SK-N-SH (cell line): ENCODE results near the gene SYT17. TPM values are rescaled to one million over a fixed set of nuclear protein-coding genes. Genes with fewer than 3 reads are reported as not detected.

Source experiments
- CTCF ChIA-PET: fragments of 300-600, 350-600 bp; formaldehyde crosslinking; extraction: SDS; loops from one replicate; lab custom pipeline; 2021; lab: Yijun Ruan, JAX
- POLR2A ChIA-PET: fragments of 350-600 bp; sonication (Branson Sonifier 250); formaldehyde crosslinking; extraction: SDS; loops from one replicate; lab custom pipeline; 2020; ENCODE audit warnings: antibody characterized with exemption, inconsistent platforms; lab: Yijun Ruan, JAX
- DNase-seq: peaks from one replicate; pipeline ENCODE4 v3.0.0; 2012
- H2AFZ ChIP-seq: fragments of 200-600 bp; sonication (generic); 2 replicates; pipeline ENCODE4 v1.8.1; 2016; ENCODE audit warnings: antibody characterized with exemption, mild to moderate bottlenecking, low read depth
- H3F3A ChIP-seq: fragments of 200-600 bp; sonication (generic); replicated peaks from 2 replicates; pipeline ENCODE3; 2016; ENCODE audit warnings: antibody characterized with exemption, mild to moderate bottlenecking; ENCODE audit not compliant: insufficient read depth
- H3K27ac ChIP-seq, 2 experiments: fragments of 200-500 bp in 1 of 2; fragments of 200-600 bp in 1 of 2; sonication (Bioruptor generic) in 1 of 2; sonication (generic), shearing (Covaris generic) in 1 of 2; 2 replicates each; pipeline versions ENCODE4 v1.5.1 to v1.6.1; 2014 to 2016; ENCODE audit warnings: low read depth in 2 of 2, inconsistent platforms in 1 of 2, low read length in 1 of 2, mild to moderate bottlenecking in 1 of 2, mixed read lengths in 1 of 2
- H3K27me3 ChIP-seq: fragments of 200-600 bp; sonication (generic), shearing (Covaris generic); 2 replicates; pipeline ENCODE4 v1.6.1; 2016; ENCODE audit warnings: mixed run types; ENCODE audit not compliant: insufficient read depth
- H3K36me3 ChIP-seq, 2 experiments: fragments of 200-500 bp in 1 of 2; fragments of 200-600 bp in 1 of 2; sonication (Bioruptor generic) in 1 of 2; sonication (generic) in 1 of 2; replicated peaks in 1 of 2; 2 replicates each; pipeline versions ENCODE3 to v1.5.1; 2014 to 2016; ENCODE audit warnings: low read length in 1 of 2, mild to moderate bottlenecking in 1 of 2; ENCODE audit not compliant: insufficient read depth in 2 of 2, control insufficient read depth in 1 of 2
- H3K4me1 ChIP-seq, 2 experiments: fragments of 200-500 bp in 1 of 2; fragments of 200-600 bp in 1 of 2; sonication (Bioruptor generic) in 1 of 2; sonication (generic), shearing (Covaris generic) in 1 of 2; 2 replicates each; pipeline versions ENCODE4 v1.5.1 to v1.6.1; 2014 to 2016; ENCODE audit warnings: low read depth in 1 of 2, low read length in 1 of 2, mixed run types in 1 of 2; ENCODE audit not compliant: insufficient read depth in 2 of 2, control insufficient read depth in 1 of 2
- H3K4me2 ChIP-seq: fragments of 200-600 bp; sonication (generic), shearing (Covaris generic); 2 replicates; pipeline ENCODE4 v1.6.1; 2017; ENCODE audit warnings: mixed run types
- H3K4me3 ChIP-seq, 2 experiments: fragments of 200-500 bp in 1 of 2; fragments of 200-600 bp in 1 of 2; sonication (Bioruptor generic) in 1 of 2; sonication (generic), shearing (Covaris generic) in 1 of 2; 2 replicates each; pipeline versions ENCODE4 v1.5.1 to v1.8.1; 2014 to 2016; ENCODE audit warnings: low read depth in 2 of 2, inconsistent platforms in 1 of 2, low read length in 1 of 2, mild to moderate bottlenecking in 1 of 2, mixed read lengths in 1 of 2, moderate library complexity in 1 of 2
- H3K79me2 ChIP-seq: fragments of 200-600 bp; sonication (generic); 2 replicates; pipeline ENCODE4 v1.8.1; 2017; ENCODE audit warnings: mild to moderate bottlenecking; ENCODE audit not compliant: insufficient read depth
- H3K9ac ChIP-seq: fragments of 200-600 bp; sonication (generic); 2 replicates; pipeline ENCODE4 v1.6.1; 2017; ENCODE audit warnings: mixed run types
- H3K9me2 ChIP-seq: fragments of 200-600 bp; sonication (generic); 2 replicates; pipeline ENCODE4 v1.6.1; 2017; ENCODE audit warnings: mixed run types
- H3K9me3 ChIP-seq: fragments of 200-600 bp; sonication (generic); 2 replicates; pipeline ENCODE4 v1.6.1; 2017; ENCODE audit warnings: mixed run types, mild to moderate bottlenecking, moderate library complexity
- H4K20me1 ChIP-seq: fragments of 200-600 bp; sonication (generic); 2 replicates; pipeline ENCODE4 v1.6.1; 2017; ENCODE audit warnings: mild to moderate bottlenecking, mixed run types; ENCODE audit not compliant: insufficient read depth
- CHD2 ChIP-seq: fragments of 150-350 bp; IDR thresholded peaks from 2 replicates; pipeline ENCODE4 v1.6.1; 2018; ENCODE audit warnings: low read length; ENCODE audit not compliant: partially characterized antibody
- ELF1 ChIP-seq: IDR thresholded peaks from 2 replicates; pipeline ENCODE4 v1.4.0; 2012
- EP300 ChIP-seq, 2 experiments: IDR thresholded peaks; 2 replicates each; pipeline versions ENCODE4 v1.4.0 to v1.6.1; 2012; ENCODE audit warnings: borderline replicate concordance in 1 of 2, low read depth in 1 of 2, low read length in 1 of 2
- FOXJ3 ChIP-seq: sonication (generic); formaldehyde crosslinking; IDR thresholded peaks from 2 replicates; pipeline ENCODE4 v1.5.1; 2020; ENCODE audit warnings: mild to moderate bottlenecking, missing genetic modification reagents
- GABPA ChIP-seq: IDR thresholded peaks from 2 replicates; pipeline ENCODE4 v1.4.0; 2012; ENCODE audit warnings: low read depth, mild to moderate bottlenecking
- GATA2 ChIP-seq: sonication (generic); formaldehyde crosslinking; IDR thresholded peaks from 2 replicates; pipeline ENCODE4 v1.5.0; 2020; ENCODE audit warnings: mild to moderate bottlenecking, missing genetic modification reagents
- NFIC ChIP-seq: IDR thresholded peaks from 2 replicates; pipeline ENCODE4 v1.4.0; 2012; ENCODE audit warnings: borderline replicate concordance
- RCOR1 ChIP-seq: fragments of 150-350 bp; IDR thresholded peaks from 2 replicates; pipeline ENCODE4 v1.6.1; 2017; ENCODE audit warnings: antibody characterized with exemption, low read length
- RXRA ChIP-seq: IDR thresholded peaks from 2 replicates; pipeline ENCODE4 v1.4.0; 2012; ENCODE audit warnings: low read depth, mild to moderate bottlenecking, borderline replicate concordance
- SMC3 ChIP-seq: IDR thresholded peaks from 2 replicates; pipeline ENCODE4 v1.6.1; 2012; ENCODE audit warnings: low read depth, low read length, improper control_type of control experiment
- TAF1 ChIP-seq: IDR thresholded peaks from 2 replicates; pipeline ENCODE4 v1.6.1; 2012; ENCODE audit warnings: low read depth, mild to moderate bottlenecking, low read length, moderate library complexity, borderline replicate concordance
- WGBS: methylation state at CpG from one replicate; pipeline ENCODE4 v1.1.6; 2017; ENCODE audit warnings: low lambda C conversion rate; 5-methylcytosine and 5-hydroxymethylcytosine counted together
- polyA plus RNA-seq, 3 experiments: library from polyadenylated mRNA; depleted of rRNA; stranded (reverse); fragments of >200 nt; gene quantifications; 2 replicates each; pipeline ENCODE4 v1.2.3, GENCODE V29; 2012
- TF ChIP-seq, protein P1 (sequence below): fragments of 150-350 bp; IDR thresholded peaks from 2 replicates; pipeline ENCODE4 v1.6.1; 2016; ENCODE audit warnings: mild to moderate bottlenecking, low read depth, low read length
- TF ChIP-seq, protein P2 (sequence below): IDR thresholded peaks from 2 replicates; pipeline ENCODE4 v1.4.0; 2012; ENCODE audit warnings: low read depth, borderline replicate concordance
- TF ChIP-seq, protein P3 (sequence below): fragments of 150-350 bp; IDR thresholded peaks from 2 replicates; pipeline ENCODE4 v1.6.1; 2017; ENCODE audit warnings: antibody characterized with exemption, low read length, low read depth, borderline replicate concordance

The SYT17 gene
- polyA plus RNA-seq, 1 of the 3 experiments (the other 2 are of a cell fraction): 0.21 TPM

DNA sequence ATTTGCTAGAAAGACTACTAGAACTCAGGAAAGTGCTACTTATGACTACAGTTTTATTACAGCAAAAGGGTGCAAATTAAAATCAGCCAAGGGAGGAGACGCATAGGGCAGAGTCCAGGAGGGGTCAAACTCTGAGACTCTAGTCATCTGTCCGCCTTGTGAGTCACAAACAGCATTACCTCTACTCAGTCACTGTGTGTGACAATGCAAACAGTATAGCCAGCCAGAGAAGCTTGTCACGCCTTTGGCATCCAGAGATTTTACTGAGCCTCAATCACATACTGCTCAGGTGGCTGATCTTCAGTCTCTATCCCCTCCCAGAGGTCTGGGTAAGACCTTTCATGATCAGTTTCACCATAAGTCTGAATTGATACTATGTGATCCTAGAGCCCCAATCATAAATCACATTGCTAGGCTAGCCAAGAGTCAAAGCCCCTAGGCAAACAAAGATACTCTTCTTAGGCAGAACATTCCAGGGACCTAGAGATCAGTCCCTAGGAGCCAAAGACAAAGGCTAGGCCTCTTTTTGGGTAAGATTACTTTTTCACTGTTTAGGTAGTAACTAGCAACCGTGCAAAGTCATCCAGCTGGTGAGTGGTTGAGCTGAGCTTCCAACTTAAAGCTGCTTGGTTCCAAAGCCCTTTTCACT is 68.6 kb downstream of the SYT17 start:
- ChIA-PET POLR2A (no interaction called here), CTCF (no interaction called here)
- no peak for DNase-seq
- Histone ChIP-seq H3K9ac (no peak overlapping the region), H3K79me2 (no peaks in the 10 kb centered on the region), H3K27ac (no peak overlapping the region), H4K20me1 (no peaks in the 10 kb centered on the region), H3K27me3 (no peaks in the 10 kb centered on the region), H2AFZ (no peak overlapping the region), H3K4me2 (no peak overlapping the region), H3K4me3 (no peak overlapping the region), H3K9me2 (no peaks in the 10 kb centered on the region), H3K36me3 (no peaks in the 10 kb centered on the region), H3K9me3 (no peaks in the 10 kb centered on the region), H3K4me1 (peaks cover 0 to 10% of the 10 kb centered on the region in 2 experiments; a peak in 1 of 4 replicates), H3F3A (no peaks in the 10 kb centered on the region)
- TF ChIP-seq, protein P1, sequence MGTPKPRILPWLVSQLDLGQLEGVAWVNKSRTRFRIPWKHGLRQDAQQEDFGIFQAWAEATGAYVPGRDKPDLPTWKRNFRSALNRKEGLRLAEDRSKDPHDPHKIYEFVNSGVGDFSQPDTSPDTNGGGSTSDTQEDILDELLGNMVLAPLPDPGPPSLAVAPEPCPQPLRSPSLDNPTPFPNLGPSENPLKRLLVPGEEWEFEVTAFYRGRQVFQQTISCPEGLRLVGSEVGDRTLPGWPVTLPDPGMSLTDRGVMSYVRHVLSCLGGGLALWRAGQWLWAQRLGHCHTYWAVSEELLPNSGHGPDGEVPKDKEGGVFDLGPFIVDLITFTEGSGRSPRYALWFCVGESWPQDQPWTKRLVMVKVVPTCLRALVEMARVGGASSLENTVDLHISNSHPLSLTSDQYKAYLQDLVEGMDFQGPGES: no peak
- TF ChIP-seq, protein P2, sequence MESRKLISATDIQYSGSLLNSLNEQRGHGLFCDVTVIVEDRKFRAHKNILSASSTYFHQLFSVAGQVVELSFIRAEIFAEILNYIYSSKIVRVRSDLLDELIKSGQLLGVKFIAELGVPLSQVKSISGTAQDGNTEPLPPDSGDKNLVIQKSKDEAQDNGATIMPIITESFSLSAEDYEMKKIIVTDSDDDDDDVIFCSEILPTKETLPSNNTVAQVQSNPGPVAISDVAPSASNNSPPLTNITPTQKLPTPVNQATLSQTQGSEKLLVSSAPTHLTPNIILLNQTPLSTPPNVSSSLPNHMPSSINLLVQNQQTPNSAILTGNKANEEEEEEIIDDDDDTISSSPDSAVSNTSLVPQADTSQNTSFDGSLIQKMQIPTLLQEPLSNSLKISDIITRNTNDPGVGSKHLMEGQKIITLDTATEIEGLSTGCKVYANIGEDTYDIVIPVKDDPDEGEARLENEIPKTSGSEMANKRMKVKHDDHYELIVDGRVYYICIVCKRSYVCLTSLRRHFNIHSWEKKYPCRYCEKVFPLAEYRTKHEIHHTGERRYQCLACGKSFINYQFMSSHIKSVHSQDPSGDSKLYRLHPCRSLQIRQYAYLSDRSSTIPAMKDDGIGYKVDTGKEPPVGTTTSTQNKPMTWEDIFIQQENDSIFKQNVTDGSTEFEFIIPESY: no peak
- TF ChIP-seq RCOR1: no peak
- TF ChIP-seq GABPA: no peak
- TF ChIP-seq RXRA: no peak
- TF ChIP-seq, protein P3, sequence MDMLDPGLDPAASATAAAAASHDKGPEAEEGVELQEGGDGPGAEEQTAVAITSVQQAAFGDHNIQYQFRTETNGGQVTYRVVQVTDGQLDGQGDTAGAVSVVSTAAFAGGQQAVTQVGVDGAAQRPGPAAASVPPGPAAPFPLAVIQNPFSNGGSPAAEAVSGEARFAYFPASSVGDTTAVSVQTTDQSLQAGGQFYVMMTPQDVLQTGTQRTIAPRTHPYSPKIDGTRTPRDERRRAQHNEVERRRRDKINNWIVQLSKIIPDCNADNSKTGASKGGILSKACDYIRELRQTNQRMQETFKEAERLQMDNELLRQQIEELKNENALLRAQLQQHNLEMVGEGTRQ: no peak
- TF ChIP-seq GATA2 (CRISPR knock-in tag): no peak
- no peak for TF ChIP-seq ELF1
- TF ChIP-seq SMC3: no peak
- no peak for TF ChIP-seq TAF1
- no peak for TF ChIP-seq FOXJ3
- no peak for TF ChIP-seq EP300 (IDR thresholded peaks at IDR 0.05; ENCODE audit: borderline replicate concordance in 1 of 2, low read depth in 1 of 2, low read length in 1 of 2)
- no peak for TF ChIP-seq CHD2
- no peak for TF ChIP-seq NFIC
- WGBS: 33% methylated on average over 4 of the region's 4 CpGs
